Muscle layer of colon (tissue), 2 donors: ENCODE measurements around the gene SIL1.
"Not testable (repeated sequence)": the region's sequence is repeated elsewhere in the genome, so short reads cannot be mapped to it uniquely, and the experiment has no call there.

Source experiments
- H3K27ac ChIP-seq: one replicate; pipeline ENCODE4 v1.7.0; 2013; ENCODE audit warnings: low read depth, mild to moderate bottlenecking, low read length, moderate library complexity
- H3K27me3 ChIP-seq, 2 donors: one replicate each; pipeline ENCODE4 v1.7.0; 2013; ENCODE audit warnings: low read length in 2 of 2, mild to moderate bottlenecking in 2 of 2; ENCODE audit not compliant: insufficient read depth in 2 of 2, control insufficient read depth in 1 of 2
- H3K36me3 ChIP-seq: one replicate; pipeline ENCODE4 v1.7.0; 2013; ENCODE audit warnings: mild to moderate bottlenecking, low read length; ENCODE audit not compliant: insufficient read depth
- H3K4me1 ChIP-seq: one replicate; pipeline ENCODE4 v1.7.0; 2013; ENCODE audit warnings: mild to moderate bottlenecking, low read length; ENCODE audit not compliant: insufficient read depth
- H3K4me3 ChIP-seq, 2 donors: one replicate each; pipeline ENCODE4 v1.7.0; 2013; ENCODE audit warnings: low read length in 2 of 2, low read depth in 1 of 2, mild to moderate bottlenecking in 1 of 2, moderate library complexity in 1 of 2
- H3K9ac ChIP-seq: one replicate; pipeline ENCODE4 v1.7.0; 2013; ENCODE audit warnings: low read length
- H3K9me3 ChIP-seq: one replicate; pipeline ENCODE4 v1.7.0; 2013; ENCODE audit warnings: mild to moderate bottlenecking, low read length
- donor health status: abdominal sarcoma.
- donor health status: Adenocarcinoma of cecum.

The SIL1 gene

DNA sequence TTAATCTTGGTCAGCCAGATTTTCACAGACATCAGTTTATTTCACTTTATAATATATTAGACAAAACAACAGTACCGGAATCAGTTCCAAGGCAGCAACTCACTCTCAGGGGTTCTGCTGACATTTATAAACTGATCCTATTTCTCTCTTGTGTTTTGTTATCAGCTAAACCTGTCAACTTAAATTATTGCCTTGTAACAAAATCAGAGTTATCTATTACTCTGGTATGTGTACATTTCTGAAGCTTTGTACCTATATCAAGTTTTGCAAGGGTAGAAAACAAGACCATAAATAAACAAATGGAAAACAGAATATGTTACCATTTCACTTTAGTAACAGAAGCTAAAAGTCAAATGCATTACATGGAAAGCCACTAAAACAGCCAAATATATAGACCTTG lies 122.1 kb downstream of the SIL1 start:
- no peaks in the 10 kb centered on the region for H3K27me3 ChIP-seq
- no peak overlapping the region for H3K9ac ChIP-seq
- no peaks in the 10 kb centered on the region for H3K36me3 ChIP-seq
- no peak overlapping the region for H3K27ac ChIP-seq
- peaks cover 24% of the 10 kb centered on the region for H3K4me1 ChIP-seq
- H3K4me3 ChIP-seq = no peak overlapping the region
- no peaks in the 10 kb centered on the region for H3K9me3 ChIP-seq

DNA sequence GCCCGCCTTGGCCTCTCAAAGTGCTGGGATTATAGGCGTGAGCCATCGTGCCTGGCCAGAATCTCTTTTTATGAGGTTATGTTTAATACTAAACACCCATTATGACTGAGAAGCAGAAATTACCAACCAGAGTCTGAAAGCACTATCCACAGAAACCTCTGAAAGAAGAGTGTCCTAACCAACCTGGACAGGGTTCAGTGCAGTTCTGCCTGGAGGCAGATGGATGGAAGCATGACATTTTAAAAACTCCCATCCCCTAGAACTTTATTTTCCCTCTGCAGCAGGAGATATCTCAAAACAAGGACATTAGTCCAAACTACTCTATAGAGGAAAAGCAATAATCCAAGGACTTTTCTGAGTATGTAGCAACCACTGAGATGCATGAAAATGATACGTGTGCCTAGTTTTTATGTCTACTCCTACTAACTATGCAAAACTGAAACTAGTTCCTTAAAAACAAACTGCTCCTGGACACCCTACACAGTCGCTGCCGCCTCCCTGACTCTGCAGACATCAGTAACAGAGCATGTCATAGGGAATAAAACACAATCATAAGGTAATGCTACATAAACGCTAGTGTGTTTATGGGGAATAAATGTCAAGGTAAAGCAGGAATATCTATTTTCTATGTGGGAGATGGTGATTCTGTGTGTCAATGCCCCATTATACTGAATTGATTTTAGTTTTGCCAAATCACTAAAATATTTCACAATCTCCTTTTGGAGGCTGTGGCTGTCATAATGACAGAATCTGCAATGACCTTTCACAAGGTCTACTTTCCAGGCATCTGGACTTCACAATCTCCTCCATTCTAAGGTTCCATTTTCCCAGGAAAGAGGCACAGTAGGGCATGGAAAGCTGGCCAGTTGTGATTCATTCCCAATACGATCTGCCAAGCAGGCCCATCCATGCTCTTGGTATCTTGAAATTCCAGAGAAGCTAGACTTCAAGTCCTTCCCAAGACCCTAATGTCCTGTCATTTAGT lies 122.8 kb downstream of the SIL1 start:
- no peak overlapping the region for H3K9ac ChIP-seq
- no peak overlapping the region for H3K27ac ChIP-seq

DNA sequence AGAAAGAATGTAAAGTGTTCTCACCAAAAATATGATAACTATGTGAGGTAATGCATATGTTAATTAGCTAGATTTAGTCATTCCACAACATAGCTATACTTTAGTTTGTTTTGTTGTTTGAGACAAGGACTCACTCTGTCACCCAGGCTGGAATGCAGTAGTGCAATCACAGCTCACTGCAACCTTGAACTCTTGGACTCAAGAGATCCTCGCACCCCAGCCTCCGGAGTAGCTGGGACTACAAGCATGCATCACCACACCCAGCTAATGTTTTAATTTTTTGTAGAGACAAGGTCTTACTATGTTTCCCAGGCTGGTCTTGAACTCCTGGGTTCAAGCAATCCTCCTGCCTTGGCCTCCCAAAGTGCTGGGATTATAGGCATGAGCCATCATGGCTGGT lies 124.2 kb downstream of the SIL1 start:
- not testable (repeated sequence) for H3K9ac ChIP-seq, H3K9me3 ChIP-seq, H3K27me3 ChIP-seq, H3K27ac ChIP-seq, H3K36me3 ChIP-seq, H3K4me3 ChIP-seq
- peaks cover 18% of the 10 kb centered on the region for H3K4me1 ChIP-seq

More for the DNA sequence above, 122.8 kb downstream of the SIL1 start:
- Histone ChIP-seq H3K36me3 (no peaks in the 10 kb centered on the region), H3K4me3 (peak overlapping the region in 1 of 2 donors; percentile 29), H3K4me1 (peaks cover 24% of the 10 kb centered on the region), H3K9me3 (no peaks in the 10 kb centered on the region), H3K27me3 (no peaks in the 10 kb centered on the region)

DNA sequence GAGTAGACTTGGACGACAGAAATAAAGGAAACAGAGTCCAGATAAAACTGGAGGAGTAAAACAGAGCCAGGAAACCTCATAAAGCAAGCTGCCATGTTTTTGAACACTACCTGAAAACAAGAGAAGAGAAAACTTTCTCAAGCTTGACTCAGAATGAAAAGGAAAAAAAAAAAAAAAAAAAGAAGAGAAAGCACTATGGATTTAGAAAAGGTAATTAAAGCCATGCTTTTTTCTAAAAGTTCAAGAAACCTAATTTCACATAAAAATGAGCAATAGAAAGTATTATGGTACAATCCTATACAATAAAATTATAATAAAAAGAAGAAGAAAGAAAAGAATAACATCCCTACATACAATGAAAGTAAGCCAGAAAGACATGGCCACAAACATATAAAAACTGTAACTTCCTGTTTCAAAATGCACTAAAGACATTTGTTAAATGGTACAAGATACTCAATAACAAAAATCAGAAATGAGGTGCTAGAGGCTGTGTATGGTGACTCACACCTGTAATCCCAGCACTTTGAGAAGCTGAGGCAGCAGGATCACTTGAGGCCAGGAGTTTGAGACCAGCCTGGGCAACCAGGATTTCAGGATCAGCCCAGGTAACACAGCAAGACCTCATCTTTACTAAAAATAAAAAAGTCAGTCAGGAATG lies 129.5 kb downstream of the SIL1 start:
- Histone ChIP-seq H3K36me3 (no peaks in the 10 kb centered on the region), H3K9me3 (no peaks in the 10 kb centered on the region), H3K27ac (no peak overlapping the region), H3K4me3 (no peak overlapping the region), H3K4me1 (no peaks in the 10 kb centered on the region), H3K9ac (no peak overlapping the region), H3K27me3 (no peaks in the 10 kb centered on the region)

DNA sequence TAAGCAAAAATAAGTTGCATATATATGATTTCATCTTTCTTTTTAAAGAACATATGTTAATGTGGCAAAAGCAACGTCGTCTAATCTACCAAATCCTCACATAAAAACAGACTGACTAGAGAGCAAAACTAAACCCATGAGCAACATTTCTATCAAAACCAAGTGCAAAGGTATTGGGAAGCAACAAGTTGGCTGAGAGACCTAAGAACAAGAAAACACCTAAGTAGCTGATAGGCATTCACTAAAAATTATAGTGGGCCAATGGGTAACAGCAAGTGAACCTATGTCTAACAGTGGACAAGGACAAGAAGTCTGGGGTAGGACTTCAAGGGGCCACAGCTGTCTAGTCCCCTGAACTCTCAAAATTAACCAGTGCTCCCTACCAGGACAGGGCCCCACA lies 130.1 kb downstream of the SIL1 start:
- no peaks in the 10 kb centered on the region for H3K27me3 ChIP-seq
- H3K9ac ChIP-seq = no peak overlapping the region
- H3K4me1 ChIP-seq = no peaks in the 10 kb centered on the region
- H3K4me3 ChIP-seq = no peak overlapping the region
- no peak overlapping the region for H3K27ac ChIP-seq
- H3K36me3 ChIP-seq = no peaks in the 10 kb centered on the region
- no peaks in the 10 kb centered on the region for H3K9me3 ChIP-seq

DNA sequence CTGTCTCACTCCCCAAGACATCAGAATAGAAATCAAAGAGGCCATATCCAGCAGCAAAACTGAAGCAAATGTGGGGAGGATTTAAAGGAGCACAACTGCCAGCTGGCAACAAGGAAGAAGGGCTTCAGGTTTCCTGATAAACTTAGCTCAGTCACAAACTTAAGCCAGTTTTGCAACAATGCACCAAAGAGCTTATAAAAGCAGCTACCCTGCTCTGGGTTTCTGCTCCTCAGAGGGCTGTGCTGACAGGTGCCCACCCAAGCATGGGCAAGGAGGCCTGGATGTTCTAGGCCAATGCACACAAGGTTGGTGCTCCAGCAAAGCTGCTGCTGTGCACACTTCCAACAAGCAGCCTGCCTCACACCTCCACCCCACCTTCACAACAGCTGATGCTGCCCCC lies 132.9 kb downstream of the SIL1 start:
- no peaks in the 10 kb centered on the region for H3K9me3 ChIP-seq
- no peak overlapping the region for H3K4me3 ChIP-seq
- H3K36me3 ChIP-seq = no peaks in the 10 kb centered on the region
- no peak overlapping the region for H3K27ac ChIP-seq
- no peak overlapping the region for H3K9ac ChIP-seq
- peaks cover 13% of the 10 kb centered on the region for H3K4me1 ChIP-seq
- no peaks in the 10 kb centered on the region for H3K27me3 ChIP-seq

DNA sequence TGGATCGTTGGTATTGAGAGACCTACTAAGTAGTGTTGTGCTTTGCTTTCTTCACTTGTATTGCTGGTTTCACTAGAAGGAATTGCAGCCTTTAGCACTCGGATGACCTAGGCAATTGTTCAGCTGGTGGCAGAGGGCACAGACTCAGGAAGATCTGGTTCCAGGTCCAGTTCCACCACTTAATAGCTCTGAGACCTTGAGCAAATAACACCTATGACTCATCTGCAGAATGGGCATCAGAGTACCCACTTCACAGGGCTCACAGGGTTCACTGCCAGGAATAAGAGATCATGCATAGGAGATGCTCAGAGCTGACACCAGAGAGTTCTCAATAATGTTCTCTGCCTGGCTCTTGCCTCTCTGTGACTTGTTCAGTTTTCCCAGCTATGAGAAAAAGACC lies 133.6 kb downstream of the SIL1 start:
- no peaks in the 10 kb centered on the region for H3K36me3 ChIP-seq
- H3K4me1 ChIP-seq = peaks cover 13% of the 10 kb centered on the region
- no peak overlapping the region for H3K4me3 ChIP-seq
- H3K27me3 ChIP-seq = no peaks in the 10 kb centered on the region
- no peak overlapping the region for H3K9ac ChIP-seq
- no peaks in the 10 kb centered on the region for H3K9me3 ChIP-seq
- H3K27ac ChIP-seq = no peak overlapping the region

DNA sequence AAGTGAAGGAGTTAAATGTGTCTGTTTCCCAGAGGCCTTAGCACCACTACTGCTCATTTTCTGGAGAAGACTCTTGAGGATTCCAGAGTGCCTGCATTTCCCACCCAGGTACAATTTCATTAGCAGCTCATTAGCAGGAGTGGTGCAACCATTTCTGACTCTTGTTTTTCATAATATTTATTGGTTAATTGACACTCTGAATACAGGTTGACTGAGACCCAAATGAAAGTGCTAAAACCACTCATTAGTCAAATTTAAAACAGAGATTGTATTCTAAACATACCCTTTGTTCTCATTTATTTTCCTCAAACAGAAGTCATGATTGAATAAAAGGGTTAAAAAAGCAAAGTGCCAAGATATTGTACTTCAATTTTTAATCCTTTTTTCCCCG lies 134.5 kb downstream of the SIL1 start:
- no peaks in the 10 kb centered on the region for H3K9me3 ChIP-seq
- H3K4me1 ChIP-seq = peaks cover 13% of the 10 kb centered on the region
- no peaks in the 10 kb centered on the region for H3K27me3 ChIP-seq
- no peak overlapping the region for H3K9ac ChIP-seq
- H3K36me3 ChIP-seq = no peaks in the 10 kb centered on the region
- H3K4me3 ChIP-seq = no peak overlapping the region
- no peak overlapping the region for H3K27ac ChIP-seq

DNA sequence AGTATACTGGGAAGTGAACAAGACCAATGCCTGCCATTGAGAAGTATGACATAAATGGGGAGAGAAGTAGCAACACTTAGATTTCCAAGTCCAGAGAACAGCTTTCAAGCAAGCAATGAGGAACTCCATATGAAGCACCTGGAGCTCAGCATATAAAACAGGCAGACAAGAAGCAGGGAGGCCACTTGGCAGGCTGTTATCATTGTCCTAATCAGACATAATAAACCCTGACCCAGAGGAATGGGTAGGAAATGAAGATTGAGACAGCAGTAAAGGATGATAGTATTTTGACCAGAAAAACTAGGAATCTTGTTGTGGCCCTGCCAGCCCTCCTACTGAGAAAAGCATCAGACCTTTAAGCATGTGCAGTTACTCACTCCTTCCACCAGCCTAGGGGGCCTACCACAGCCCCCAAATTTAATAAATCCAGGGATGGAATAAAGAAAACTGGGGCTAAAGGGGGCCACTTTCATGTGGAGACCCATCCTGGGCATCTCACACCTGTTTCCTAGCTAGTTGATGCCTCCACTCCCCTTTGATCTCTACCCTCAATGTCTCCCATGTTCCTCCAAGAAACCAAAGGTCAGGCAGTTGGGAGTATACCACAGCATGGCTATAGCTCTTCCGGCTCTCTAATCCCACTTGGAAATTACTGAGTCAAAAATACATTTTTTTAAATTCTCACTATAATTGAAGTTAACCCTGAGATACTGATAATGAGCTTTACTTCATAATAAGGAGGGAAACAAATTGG lies 135.1 kb downstream of the SIL1 start:
- H3K4me1 ChIP-seq = peaks cover 13% of the 10 kb centered on the region
- H3K36me3 ChIP-seq = no peaks in the 10 kb centered on the region
- H3K27me3 ChIP-seq = no peaks in the 10 kb centered on the region
- no peak overlapping the region for H3K4me3 ChIP-seq
- H3K9me3 ChIP-seq = no peaks in the 10 kb centered on the region
- H3K9ac ChIP-seq = no peak overlapping the region
- no peak overlapping the region for H3K27ac ChIP-seq

DNA sequence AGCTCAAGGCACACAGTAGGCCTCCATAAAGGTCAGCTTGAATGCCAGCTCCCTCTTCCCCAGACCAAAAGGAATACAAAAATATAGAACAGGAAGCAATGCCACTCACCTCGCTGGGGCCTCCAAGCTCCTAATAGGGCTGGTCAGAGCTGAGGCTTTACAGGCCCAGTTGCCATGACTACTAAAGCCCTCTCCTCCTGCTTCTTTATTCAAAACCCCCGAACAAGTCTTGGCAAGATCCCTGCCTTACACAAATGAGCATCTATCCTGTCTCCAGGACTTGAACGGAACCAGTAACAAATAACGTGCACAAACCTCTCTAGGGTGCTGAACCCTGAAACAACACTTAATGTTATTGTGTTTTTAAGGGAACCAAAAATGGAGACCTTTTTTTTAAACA lies 136.3 kb downstream of the SIL1 start:
- H3K4me3 ChIP-seq = no peak overlapping the region
- no peaks in the 10 kb centered on the region for H3K36me3 ChIP-seq
- no peaks in the 10 kb centered on the region for H3K9me3 ChIP-seq
- H3K27me3 ChIP-seq = no peaks in the 10 kb centered on the region
- H3K27ac ChIP-seq = no peak overlapping the region
- H3K9ac ChIP-seq = no peak overlapping the region
- H3K4me1 ChIP-seq = peaks cover 13% of the 10 kb centered on the region

DNA sequence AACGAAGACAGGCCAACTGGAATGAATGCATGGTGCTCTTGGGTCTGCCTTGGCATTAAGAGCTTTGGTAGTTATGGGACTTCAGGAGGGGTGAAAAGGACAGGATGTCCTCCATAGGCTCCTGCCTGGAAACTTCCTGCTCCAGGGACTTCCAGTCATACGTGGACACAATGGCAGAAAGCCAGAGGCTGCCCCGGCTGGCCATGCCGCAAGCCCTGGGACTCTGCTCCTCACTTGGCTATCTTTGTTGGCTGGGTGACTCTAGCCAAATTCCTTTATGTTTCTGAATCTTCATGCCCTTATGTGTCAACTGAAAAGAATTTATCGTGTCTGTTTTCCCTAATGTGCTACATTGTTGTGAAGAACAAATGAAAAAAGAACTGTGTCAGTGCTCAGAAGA lies 136.9 kb downstream of the SIL1 start:
- H3K4me3 ChIP-seq = no peak overlapping the region
- no peak overlapping the region for H3K9ac ChIP-seq
- H3K4me1 ChIP-seq = peaks cover 13% of the 10 kb centered on the region
- no peaks in the 10 kb centered on the region for H3K9me3 ChIP-seq
- H3K27me3 ChIP-seq = no peaks in the 10 kb centered on the region
- no peaks in the 10 kb centered on the region for H3K36me3 ChIP-seq
- no peak overlapping the region for H3K27ac ChIP-seq
